SU-DHL-6 (cell line): ENCODE results near the gene RGMA.

ENCODE experiments used
- EZH2phosphoT487 ChIP-seq: fragments of 200-600 bp; sonication (generic), shearing (Covaris generic); conservative IDR thresholded peaks from 2 replicates; pipeline ENCODE4 v1.6.1; 2018; ENCODE audit warnings: mild to moderate bottlenecking, antibody characterized with exemption, low read length, moderate library complexity, mixed read lengths
- TF ChIP-seq, protein P1 (sequence below): fragments of 200-600 bp; sonication (generic); IDR thresholded peaks from one replicate; pipeline ENCODE4 v1.5.1; 2017; ENCODE audit warnings: antibody characterized with exemption, mild to moderate bottlenecking, low read length, moderate library complexity; ENCODE audit not compliant: insufficient read depth, poor library complexity, severe bottlenecking

DNA sequence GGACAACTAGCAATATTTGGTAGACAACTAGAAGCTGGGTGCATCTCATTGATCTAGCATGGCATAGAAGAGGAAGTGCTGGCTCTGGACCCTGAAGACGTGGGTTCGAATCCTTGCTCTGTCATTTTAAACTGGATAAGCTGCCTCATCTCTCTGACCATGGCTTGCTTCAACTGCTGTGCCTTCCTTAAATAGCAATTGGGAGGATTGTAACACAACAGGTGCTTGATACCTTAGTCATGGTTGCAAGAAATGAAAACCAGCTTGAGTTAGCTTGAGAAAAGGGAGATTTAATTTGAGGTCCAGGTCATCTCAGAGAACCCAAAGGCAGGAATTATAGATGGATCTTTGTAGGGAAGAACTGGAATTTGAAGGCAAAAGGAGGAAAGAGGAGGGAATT lies 14.8 kb upstream of the RGMA start:
- TF ChIP-seq, protein P1, sequence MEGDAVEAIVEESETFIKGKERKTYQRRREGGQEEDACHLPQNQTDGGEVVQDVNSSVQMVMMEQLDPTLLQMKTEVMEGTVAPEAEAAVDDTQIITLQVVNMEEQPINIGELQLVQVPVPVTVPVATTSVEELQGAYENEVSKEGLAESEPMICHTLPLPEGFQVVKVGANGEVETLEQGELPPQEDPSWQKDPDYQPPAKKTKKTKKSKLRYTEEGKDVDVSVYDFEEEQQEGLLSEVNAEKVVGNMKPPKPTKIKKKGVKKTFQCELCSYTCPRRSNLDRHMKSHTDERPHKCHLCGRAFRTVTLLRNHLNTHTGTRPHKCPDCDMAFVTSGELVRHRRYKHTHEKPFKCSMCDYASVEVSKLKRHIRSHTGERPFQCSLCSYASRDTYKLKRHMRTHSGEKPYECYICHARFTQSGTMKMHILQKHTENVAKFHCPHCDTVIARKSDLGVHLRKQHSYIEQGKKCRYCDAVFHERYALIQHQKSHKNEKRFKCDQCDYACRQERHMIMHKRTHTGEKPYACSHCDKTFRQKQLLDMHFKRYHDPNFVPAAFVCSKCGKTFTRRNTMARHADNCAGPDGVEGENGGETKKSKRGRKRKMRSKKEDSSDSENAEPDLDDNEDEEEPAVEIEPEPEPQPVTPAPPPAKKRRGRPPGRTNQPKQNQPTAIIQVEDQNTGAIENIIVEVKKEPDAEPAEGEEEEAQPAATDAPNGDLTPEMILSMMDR = no peak
- no peak for TF ChIP-seq EZH2phosphoT487
